Parathyroid adenoma (tissue), 2 donors: ENCODE results near the gene ASGR1.
"Not testable (repeated sequence)": the region's sequence is repeated elsewhere in the genome, so short reads cannot be mapped to it uniquely, and the experiment has no call there.

Experiments
- H2AFZ ChIP-seq: fragments of 300-600 bp; sonication (generic); one replicate; pipeline ENCODE4 v1.7.0; 2017; ENCODE audit warnings: antibody characterized with exemption, mild to moderate bottlenecking
- H3K27ac ChIP-seq: fragments of 300-600 bp; sonication (generic); one replicate; pipeline ENCODE4 v1.7.0; 2017
- H3K27me3 ChIP-seq: fragments of 300-600 bp; sonication (generic); one replicate; pipeline ENCODE4 v1.7.0; 2017; ENCODE audit warnings: low read length; ENCODE audit not compliant: control insufficient read depth, insufficient read depth
- H3K36me3 ChIP-seq: fragments of 300-600 bp; sonication (generic); one replicate; pipeline ENCODE4 v1.7.0; 2017; ENCODE audit warnings: low read length; ENCODE audit not compliant: control insufficient read depth, insufficient read depth
- H3K4me1 ChIP-seq: fragments of 300-600 bp; sonication (generic); one replicate; pipeline ENCODE4 v1.7.0; 2017; ENCODE audit warnings: control low read depth
- H3K4me2 ChIP-seq: fragments of 300-600 bp; sonication (generic); one replicate; pipeline ENCODE4 v1.7.0; 2017; ENCODE audit warnings: low read length
- H3K4me3 ChIP-seq: fragments of 300-600 bp; sonication (generic); one replicate; pipeline ENCODE4 v1.7.0; 2017; ENCODE audit warnings: low read depth, low read length
- H3K79me2 ChIP-seq: fragments of 300-600 bp; sonication (generic); one replicate; pipeline ENCODE4 v1.7.0; 2017; ENCODE audit warnings: control low read depth
- H3K9ac ChIP-seq: fragments of 300-600 bp; sonication (generic); one replicate; pipeline ENCODE4 v1.7.0; 2017; ENCODE audit warnings: mild to moderate bottlenecking
- H3K9me3 ChIP-seq: fragments of 300-600 bp; sonication (generic); one replicate; pipeline ENCODE4 v1.7.0; 2017; ENCODE audit warnings: low read length; ENCODE audit not compliant: control insufficient read depth
- TF ChIP-seq, protein P1 (sequence below): fragments of 300-600 bp; sonication (generic); IDR thresholded peaks from one replicate; pipeline ENCODE4 v1.7.0; 2017; ENCODE audit warnings: antibody characterized with exemption, mild to moderate bottlenecking
- donor health status: primary hyperparathyroidism.

ASGR1 gene

DNA sequence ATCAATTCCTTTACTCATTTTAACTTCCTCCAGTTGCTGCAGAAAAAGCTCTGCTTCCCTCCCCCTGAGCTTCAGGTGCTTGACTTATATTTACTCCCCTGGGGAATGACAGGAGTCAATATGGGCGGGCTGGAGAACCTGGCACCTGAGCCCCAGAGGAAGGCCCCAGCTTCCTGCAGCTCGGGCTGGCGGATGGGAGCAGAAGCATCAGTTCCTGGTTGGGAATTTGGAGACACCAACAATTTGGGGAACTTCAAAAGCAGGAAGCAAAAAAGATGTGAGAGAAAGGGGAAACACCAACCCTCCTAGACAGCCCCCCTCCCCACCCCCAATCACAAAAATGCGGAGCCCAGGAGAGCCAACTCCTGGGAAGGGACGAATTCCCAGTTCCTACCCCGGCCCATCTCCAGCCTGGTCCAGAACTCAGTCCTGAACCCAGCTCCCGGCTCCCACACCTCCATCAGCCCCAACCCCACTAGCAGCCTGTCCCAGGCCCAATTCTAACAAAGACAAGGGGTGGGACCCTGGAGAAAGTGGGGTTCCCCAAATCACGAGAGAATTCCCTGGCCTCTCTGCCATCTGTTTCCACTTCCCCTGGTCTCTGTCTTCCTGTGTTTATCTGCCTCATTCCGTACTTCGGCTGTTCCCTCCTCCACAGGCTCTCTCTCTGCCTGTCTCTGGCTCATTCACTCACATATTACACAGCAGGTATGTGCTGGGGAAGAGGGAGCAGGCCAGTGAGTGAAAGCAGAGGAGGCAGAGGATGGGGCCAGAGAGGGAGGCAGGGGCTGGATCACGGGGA lies 48.3 kb downstream of the ASGR1 start:
- Histone ChIP-seq H3K4me3 (no peak overlapping the region), H3K9ac (no peak overlapping the region), H3K4me1 (no peaks in the 10 kb centered on the region), H3K4me2 (no peak overlapping the region), H3K9me3 (no peaks in the 10 kb centered on the region), H2AFZ (no peak overlapping the region), H3K36me3 (no peaks in the 10 kb centered on the region), H3K79me2 (no peaks in the 10 kb centered on the region), H3K27me3 (no peaks in the 10 kb centered on the region), H3K27ac (no peak overlapping the region)
- TF ChIP-seq, protein P1, sequence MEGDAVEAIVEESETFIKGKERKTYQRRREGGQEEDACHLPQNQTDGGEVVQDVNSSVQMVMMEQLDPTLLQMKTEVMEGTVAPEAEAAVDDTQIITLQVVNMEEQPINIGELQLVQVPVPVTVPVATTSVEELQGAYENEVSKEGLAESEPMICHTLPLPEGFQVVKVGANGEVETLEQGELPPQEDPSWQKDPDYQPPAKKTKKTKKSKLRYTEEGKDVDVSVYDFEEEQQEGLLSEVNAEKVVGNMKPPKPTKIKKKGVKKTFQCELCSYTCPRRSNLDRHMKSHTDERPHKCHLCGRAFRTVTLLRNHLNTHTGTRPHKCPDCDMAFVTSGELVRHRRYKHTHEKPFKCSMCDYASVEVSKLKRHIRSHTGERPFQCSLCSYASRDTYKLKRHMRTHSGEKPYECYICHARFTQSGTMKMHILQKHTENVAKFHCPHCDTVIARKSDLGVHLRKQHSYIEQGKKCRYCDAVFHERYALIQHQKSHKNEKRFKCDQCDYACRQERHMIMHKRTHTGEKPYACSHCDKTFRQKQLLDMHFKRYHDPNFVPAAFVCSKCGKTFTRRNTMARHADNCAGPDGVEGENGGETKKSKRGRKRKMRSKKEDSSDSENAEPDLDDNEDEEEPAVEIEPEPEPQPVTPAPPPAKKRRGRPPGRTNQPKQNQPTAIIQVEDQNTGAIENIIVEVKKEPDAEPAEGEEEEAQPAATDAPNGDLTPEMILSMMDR = no peak

DNA sequence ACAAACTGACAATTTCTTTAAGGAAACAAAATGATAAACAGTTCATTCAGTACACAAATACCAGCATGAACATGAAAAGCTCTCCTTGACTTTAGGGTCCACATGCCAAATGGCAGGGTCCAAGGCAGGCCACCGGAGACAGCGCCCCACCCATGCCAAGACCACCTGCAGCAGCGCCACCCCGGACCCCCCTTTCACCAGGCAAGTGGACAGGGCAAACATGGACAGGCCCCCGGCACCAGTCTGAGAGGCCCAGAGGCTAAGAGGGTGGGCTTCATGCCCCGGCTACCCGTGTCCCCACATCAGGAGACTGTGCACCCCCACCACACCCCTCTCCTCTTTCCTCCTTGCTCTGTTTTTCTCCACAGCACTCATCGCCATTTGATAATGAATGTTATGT lies 49.9 kb downstream of the ASGR1 start:
- Histone ChIP-seq H3K4me2 (no peak overlapping the region), H3K27me3 (no peaks in the 10 kb centered on the region), H3K79me2 (no peaks in the 10 kb centered on the region), H3K4me1 (no peaks in the 10 kb centered on the region), H2AFZ (no peak overlapping the region), H3K27ac (no peak overlapping the region), H3K36me3 (no peaks in the 10 kb centered on the region), H3K9me3 (no peaks in the 10 kb centered on the region), H3K4me3 (no peak overlapping the region), H3K9ac (no peak overlapping the region)
- TF ChIP-seq, protein P1 = no peak

DNA sequence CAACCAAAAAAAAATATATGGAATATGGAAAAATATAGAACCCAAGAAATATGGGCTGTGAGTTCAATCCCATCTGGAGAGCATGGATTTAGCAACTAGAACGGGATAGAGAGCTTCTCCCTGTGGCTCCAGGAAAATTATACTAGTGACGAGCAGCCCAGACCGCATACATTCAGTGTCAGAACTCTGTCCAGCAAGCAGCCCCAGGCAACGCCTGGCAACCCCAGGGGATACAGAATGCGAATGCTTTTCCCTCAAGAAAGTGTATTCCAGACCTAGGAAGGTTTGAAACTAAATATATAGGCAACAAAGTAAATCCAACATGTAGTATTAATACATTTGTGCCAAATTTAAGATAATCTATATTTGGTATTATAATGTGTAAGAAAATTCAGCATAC lies 51.0 kb downstream of the ASGR1 start:
- Histone ChIP-seq H3K27me3 (no peaks in the 10 kb centered on the region), H3K36me3 (no peaks in the 10 kb centered on the region), H3K9me3 (no peaks in the 10 kb centered on the region)

DNA sequence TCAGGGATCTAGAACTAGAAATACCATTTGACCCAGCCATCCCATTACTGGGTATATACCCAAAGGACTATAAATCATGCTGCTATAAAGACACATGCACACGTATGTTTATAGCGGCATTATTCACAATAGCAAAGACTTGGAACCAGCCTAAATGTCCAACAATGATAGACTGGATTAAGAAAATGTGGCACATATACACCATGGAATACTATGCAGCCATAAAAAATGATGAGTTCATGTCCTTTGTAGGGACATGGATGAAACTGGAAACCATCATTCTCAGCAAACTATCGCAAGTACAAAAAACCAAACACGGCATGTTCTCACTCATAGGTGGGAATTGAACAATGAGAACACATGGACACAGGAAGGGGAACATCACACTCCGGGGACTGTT lies 51.7 kb downstream of the ASGR1 start:
- not testable (repeated sequence) for H2AFZ ChIP-seq, H3K4me3 ChIP-seq, H3K27ac ChIP-seq, H3K4me2 ChIP-seq, H3K36me3 ChIP-seq, H3K9me3 ChIP-seq, H3K27me3 ChIP-seq, H3K9ac ChIP-seq, H3K79me2 ChIP-seq, H3K4me1 ChIP-seq

More for the DNA sequence above, 51.0 kb downstream of the ASGR1 start:
- Histone ChIP-seq H2AFZ (no peak overlapping the region), H3K4me1 (no peaks in the 10 kb centered on the region), H3K27ac (no peak overlapping the region), H3K79me2 (no peaks in the 10 kb centered on the region), H3K4me3 (no peak overlapping the region), H3K9ac (no peak overlapping the region), H3K4me2 (no peak overlapping the region)
- TF ChIP-seq, protein P1 = no peak

DNA sequence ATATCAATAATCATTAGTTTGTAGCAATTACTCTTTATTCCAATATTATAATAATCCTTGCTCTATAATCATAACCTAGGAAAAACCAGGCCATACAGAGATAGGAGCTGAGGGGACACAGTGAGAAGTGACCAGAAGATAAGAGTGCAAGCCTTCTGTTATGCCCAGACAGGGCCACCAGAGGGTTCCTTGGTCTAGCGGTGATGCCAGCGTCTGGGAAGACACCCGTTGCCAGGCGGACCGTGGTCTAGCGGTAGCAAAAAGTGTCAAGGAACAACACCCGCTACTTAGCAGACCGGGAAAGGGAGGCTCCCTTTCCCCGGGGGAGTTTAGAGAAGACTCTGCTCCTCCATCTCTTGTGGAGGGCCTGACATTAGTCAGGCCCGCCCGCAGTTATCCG lies 52.8 kb downstream of the ASGR1 start:
- H3K27me3 ChIP-seq, H2AFZ ChIP-seq, H3K79me2 ChIP-seq, H3K9me3 ChIP-seq, H3K36me3 ChIP-seq, H3K4me3 ChIP-seq, H3K27ac ChIP-seq, H3K9ac ChIP-seq, H3K4me1 ChIP-seq, H3K4me2 ChIP-seq: not testable (repeated sequence)

DNA sequence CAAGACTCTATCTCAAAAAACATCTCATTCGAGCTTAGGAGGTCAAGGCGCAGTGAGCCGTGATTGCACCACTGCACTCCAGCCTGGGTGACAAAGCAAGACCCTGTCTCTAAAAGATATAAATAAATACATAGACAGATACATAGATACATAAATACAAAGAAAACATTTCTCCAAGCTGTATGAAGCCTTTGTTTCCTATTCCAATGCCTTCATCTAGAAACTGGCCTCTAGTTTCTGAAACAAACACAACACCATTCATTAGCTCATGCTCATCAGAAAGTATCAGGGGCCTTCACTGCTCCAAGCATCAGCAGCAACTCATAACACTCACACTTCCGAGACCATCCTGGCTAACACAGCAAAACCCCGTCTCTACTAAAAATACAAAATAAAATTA lies 54.2 kb downstream of the ASGR1 start:
- Histone ChIP-seq H3K27me3 (no peaks in the 10 kb centered on the region), H3K36me3 (no peaks in the 10 kb centered on the region), H3K4me1 (no peaks in the 10 kb centered on the region), H3K4me3 (no peak overlapping the region), H3K27ac (no peak overlapping the region), H3K9ac (no peak overlapping the region), H3K79me2 (no peaks in the 10 kb centered on the region), H2AFZ (no peak overlapping the region), H3K9me3 (no peaks in the 10 kb centered on the region), H3K4me2 (no peak overlapping the region)
- TF ChIP-seq, protein P1 = no peak
